Loucy (cell line): Measurements from ENCODE around the gene MXRA8.

Experiments
- CTCF ChIP-seq: fragments of 200-600 bp; sonication (generic); conservative IDR thresholded peaks from 2 replicates; pipeline ENCODE4 v1.5.1; 2014; ENCODE audit warnings: mild to moderate bottlenecking, antibody characterized with exemption, low read length
- EZH2phosphoT487 ChIP-seq: fragments of 200-600 bp; IDR thresholded peaks from 2 replicates; pipeline ENCODE4 v1.6.1; 2018; ENCODE audit warnings: antibody characterized with exemption, mild to moderate bottlenecking, moderate library complexity, borderline replicate concordance

GRCh38 chr1:1309251-1310108, 48.9 kb downstream of the MXRA8 start:
- TF ChIP-seq CTCF: no peak
- TF ChIP-seq EZH2phosphoT487: no peak
